Endothelial cell of coronary artery (primary cell): ENCODE results near the gene NTF4. TPM values are rescaled to one million over a fixed set of nuclear protein-coding genes. Genes with fewer than 3 reads are reported as not detected.

Experiments
- total RNA-seq: library from RNA; depleted of rRNA; stranded (reverse); fragments of >200 nt; gene quantifications from 2 replicates; pipeline ENCODE4 v1.2.3, GENCODE V29; 2014

The NTF4 gene, protein sequence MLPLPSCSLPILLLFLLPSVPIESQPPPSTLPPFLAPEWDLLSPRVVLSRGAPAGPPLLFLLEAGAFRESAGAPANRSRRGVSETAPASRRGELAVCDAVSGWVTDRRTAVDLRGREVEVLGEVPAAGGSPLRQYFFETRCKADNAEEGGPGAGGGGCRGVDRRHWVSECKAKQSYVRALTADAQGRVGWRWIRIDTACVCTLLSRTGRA
- not detected in 2 replicates for total RNA-seq

DNA sequence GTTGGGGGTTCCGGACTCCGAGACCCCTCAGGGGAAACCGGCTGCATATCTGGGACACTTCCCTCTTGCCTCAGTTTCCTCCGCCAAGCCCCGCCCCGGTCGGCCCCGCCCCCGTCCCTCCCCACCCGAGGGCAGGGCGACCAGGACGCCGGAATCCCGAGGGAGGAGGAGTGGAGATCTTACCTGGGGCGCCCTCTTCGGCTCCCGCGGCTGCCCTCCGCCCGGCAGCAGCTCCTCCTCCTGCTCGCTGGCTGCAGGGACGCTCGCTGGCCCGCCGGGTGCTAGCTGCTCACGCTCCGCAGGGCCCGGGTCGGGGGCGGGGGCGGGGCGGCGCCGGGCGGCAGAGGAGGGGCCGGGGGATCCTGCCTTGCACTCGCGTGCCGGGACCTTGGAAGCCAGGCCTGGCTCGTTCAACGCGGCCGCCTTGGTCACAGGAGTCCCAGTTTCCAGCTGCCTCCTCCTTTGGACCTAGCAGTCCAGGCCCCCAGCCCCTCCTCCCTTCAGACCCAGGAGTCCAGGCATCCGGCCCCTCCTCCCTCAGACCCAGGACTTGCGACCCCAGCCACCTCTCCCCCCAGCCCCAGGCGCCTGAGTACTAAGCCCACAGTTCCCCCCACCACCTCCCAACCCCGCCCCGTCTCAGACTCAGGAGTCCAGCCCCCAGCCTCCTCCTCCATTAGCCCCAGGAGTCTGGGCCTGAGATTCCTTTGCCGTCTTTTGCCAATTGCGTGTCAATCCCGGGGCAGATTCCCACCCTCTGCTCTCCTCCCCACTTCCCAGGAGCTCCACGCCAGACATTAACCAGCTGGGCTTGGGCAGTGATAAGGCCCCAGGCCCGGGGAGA lies at the start of gene NTF4:
TSS of gene NTF4 (minus strand) at position 51 of the 844 bp plus-strand sequence. CDS start 2,821 bp downstream, outside the sequence.

DNA sequence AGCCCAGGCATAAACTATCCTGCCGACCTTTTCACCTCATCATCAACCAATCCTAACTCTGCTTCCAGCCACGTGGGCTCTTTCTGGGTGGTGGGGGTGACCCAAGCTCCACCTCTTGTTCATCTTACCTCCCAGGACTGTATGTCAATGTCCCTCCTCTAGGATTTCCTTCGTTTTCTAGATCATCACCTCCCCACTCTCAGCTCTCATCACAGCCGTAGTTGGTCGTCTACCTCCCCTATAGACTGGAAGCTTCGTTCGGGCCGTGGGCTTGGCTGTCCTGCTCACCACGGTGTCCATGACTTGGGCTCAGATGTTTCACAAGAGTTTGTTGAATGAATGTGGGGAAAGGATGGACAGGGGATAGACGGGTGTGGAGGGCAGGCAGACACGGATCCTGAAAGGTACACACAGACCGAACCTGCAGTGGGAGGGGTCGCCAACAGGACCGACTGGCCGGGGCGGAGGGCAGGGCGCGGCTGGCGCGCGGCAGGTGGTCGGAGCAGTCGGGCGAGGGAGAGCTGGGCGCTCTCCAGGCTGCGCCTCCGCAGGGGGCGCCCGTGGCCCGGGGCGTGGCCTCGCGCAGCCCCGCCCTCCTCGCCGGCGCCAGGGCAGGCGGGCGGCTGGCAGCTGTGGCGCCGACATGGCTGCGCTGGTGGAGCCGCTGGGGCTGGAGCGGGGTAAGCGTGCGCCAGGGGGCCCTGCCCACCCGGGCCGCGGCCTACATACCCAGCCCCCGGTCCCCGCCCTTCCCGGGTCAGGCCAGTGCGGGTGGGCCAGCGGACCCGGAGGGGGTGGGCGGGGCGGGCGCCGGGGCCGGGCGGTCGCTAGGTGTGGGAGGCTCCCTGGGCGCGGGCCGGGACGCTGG lies 49.4 kb upstream of the NTF4 start, which contains the start of gene LIN7B:
TSS of gene LIN7B (plus strand) at position 609 of the 868 bp plus-strand sequence. CDS start at position 644, 35 bp downstream.

DNA sequence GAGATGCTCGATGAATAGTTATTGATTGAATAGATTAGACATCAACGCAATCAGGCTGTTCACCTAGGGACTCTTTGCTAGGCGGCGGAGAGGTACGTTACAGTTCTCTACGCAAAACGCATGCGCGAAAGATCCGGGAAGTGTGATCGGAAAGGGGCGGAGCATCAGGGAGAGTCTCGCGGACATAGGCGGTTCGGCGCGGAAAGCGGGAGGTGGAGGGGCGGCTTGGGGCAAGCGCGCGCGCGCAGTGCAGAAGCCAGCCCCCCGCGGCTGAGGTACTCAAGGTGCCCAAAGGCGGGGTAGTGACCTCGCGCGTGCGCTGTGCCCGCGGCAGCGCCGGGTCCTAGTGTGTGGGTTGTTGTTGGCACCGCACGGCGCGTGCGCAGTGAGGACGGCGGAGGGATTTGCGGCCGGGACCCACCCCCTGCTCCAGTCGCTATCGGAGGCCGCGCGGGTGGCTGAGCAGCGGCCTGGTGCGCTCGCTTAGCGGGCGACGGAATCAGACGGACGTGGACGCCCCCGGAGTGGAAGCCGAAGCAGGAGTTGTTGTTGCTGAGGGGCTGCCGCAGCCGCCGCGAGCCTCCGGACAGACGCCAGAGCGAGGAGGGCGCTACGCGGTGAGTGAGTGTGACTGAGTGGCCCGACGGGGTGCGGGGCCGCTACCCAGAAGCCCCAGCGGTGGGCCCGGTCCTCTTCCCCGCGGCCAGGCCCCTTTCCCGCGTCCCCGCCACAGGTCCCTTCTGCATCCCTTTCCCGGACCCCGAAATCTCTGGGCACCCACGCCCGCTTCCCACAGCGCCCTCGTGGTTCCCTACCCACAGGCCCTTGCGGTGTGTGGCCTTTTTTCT lies 20.6 kb upstream of the NTF4 start, which contains the start of gene SNRNP70:
TSS of gene SNRNP70 (plus strand) at position 432 of the 848 bp plus-strand sequence. CDS start 964 bp downstream, outside the sequence.

DNA sequence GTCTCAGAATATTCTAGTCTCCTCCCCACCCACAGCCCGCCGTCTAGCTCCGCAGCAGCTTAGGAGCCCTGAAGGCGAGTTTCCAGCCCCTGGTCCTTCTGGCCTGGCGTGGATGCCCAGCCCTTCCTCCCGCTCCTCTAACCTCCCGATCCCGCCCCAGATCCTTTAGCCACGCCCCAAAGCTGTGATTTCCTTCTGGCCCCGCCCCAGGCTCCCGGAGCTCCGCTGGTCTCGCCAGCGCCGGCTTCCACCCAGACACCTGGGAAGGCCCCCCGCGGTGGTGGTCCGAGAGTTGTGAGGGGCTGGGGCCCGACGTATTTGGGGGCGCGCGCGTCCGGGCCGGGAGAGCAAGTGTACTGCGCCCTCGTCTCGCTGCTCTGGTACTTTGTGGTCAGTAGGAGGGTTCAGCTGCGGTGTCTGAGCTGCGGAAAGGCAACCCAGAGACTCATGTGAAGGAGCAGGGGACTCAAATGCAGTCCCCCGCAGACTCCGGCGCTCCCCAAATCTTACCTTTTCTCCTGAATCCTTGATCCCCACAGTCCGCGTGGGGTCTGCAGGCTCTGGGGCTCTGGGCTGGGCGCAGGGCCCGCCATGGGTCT lies 6.9 kb downstream of the NTF4 start, which contains the start of gene CGB7:
TSS of gene CGB7 (minus strand) at position 114 of the 599 bp plus-strand sequence. CDS start 2,374 bp downstream, outside the sequence.

DNA sequence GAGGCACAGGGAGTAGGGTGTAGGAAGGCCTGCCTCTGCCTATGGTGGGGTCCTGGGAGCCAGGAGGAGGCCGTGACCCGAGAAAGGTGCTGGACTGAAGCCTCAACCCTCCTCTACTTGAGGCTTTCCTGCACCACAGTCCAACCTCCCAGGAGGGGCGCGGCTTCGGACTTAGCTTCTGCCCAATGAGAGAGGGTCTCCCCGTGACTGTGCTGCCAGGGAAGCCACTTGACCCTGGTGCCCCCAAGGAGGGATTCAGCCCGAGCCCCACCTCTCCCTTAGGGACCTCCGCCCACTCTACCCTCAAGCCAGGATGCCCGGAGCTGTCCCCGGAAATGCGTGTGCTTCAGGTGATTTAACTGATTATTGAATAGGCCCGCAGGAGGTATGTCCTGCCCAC lies 15.6 kb downstream of the NTF4 start, which contains the start of gene CGB8:
TSS of gene CGB8 (minus strand) at position 101 of the 400 bp plus-strand sequence. CDS start 372 bp downstream, outside the sequence.

DNA sequence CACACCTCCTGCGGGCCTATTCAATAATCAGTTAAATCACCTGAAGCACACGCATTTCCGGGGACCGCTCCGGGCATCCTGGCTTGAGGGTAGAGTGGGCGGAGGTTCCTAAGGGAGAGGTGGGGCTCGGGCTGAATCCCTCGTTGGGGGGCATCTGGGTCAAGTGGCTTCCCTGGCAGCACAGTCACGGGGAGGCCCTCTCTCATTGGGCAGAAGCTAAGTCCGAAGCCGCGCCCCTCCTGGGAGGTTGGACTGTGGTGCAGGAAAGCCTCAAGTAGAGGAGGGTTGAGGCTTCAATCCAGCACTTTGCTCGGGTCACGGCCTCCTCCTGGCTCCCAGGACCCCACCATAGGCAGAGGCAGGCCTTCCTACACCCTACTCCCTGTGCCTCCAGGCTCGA lies 21.1 kb downstream of the NTF4 start, which contains the start of gene CGB5:
TSS of gene CGB5 (plus strand) at position 301 of the 400 bp plus-strand sequence. CDS start 362 bp downstream, outside the sequence.

DNA sequence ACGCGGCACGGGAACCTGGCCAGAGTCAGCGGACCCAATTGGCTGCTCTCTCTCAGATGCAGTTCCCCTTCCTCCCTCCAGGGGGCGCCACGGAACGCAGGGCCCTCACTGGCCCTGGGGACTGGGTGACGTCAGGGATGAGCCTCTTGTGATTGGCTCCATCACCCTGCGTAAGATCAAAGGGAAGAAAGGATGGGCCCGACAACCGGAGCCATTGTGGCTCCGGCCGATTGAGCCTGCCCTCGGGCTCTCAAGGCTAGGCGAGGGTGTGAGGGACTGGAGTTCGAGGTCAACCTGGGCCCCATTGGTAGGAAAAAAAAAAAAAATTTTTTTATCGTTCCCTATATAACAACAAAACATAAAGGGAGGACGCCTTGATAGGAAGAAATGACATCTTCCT lies 27.8 kb downstream of the NTF4 start, which contains the start of gene CGB1:
TSS of gene CGB1 (minus strand) at position 81 of the 400 bp plus-strand sequence. CDS start 184 bp downstream, outside the sequence.

DNA sequence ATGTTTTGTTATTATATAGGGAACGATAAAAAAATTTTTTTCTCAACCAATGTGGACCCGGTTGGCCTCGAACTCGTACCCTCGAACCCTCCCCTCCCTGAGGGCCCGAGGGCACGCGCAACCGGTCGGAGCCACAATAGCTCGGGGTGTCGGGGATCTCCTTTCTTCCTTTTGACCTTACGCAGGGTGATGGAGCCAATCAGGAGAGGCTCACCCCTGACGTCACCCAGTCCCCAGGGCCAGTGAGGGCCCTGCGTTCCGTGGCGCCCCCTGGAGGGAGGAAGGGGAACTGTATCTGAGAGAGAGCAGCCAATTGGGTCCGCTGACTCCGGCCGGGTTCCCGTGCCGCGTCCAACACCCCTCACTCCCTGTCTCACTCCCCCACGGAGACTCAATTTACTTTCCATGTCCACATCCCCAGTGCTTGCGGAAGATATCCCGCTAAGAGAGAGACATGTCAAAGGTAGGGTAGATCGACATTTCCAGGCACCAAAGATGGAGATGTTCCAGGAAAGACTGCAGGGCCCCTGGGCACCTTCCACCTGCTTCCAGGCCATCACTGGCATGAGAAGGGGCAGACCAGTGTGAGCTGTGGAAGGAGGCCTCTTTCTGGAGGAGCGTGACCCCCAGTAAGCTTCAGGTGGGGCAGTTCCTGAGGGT lies 32.8 kb downstream of the NTF4 start, which contains the start of gene CGB2:
TSS of gene CGB2 (plus strand) at position 249 of the 660 bp plus-strand sequence. CDS start at position 455, 206 bp downstream.

DNA sequence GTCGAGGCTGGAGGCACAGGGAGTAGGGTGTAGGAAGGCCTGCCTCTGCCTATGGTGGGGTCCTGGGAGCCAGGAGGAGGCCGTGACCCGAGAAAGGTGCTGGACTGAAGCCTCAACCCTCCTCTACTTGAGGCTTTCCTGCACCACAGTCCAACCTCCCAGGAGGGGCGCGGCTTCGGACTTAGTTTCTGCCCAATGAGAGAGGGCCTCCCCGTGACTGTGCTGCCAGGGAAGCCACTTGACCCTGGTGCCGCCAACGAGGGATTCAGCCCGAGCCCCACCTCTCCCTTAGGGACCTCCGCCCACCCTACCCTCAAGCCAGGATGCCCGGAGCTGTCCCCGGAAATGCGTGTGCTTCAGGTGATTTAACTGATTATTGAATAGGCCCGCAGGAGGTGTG lies 40.4 kb downstream of the NTF4 start, which contains the start of gene CGB3:
TSS of gene CGB3 (minus strand) at position 101 of the 400 bp plus-strand sequence. CDS start 362 bp downstream, outside the sequence.

DNA sequence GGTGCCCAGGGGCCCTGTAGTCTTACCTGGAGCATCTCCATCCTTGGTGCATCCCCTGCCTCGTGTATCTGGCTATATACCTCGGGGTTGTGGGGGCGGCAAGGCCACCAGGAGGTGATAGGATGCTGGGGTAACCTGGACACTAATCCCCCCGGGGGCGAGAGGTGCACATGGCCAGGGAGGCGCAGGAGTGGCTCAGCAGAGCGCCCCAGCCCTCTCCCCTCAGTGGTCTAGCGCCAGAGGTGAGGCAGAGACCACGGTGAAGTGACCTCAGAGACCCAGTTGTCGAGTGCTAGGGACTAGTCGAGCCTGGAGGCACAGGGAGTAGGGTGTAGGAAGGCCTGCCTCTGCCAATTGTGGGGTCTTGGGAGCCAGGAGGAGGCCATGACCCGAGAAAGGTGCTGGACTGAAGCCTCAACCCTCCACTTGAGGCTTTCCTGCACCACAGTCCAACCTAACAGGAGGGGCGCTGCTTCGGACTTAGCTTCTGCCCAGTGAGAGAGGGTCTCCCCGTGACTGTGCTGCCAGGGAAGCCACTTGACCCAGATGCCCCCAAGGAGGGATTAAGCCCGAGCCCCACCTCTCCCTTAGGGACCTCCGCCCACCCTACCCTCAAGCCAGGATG lies 47.5 kb downstream of the NTF4 start, which contains the start of gene LHB:
TSS of gene LHB (minus strand) at position 51 of the 625 bp plus-strand sequence. CDS start at position 41, 10 bp downstream.

Other genes with a start within 250 kb of the NTF4 start
- 4.6 and 4.9 TPM in 2 replicates for gene HSD17B14, start 228.3 kb downstream of the NTF4 start, total RNA-seq
- gene PLEKHA4, start 196.2 kb downstream of the NTF4 start, total RNA-seq, result 1.2 and 3.2 TPM in 2 replicates
- gene PPP1R15A, start 192.4 kb downstream of the NTF4 start, total RNA-seq, result 29.1 and 32.7 TPM in 2 replicates
- not detected in 2 replicates for gene TULP2, start 166.1 kb downstream of the NTF4 start, total RNA-seq
- 112 and 148 TPM in 2 replicates for gene NUCB1, start 164.5 kb downstream of the NTF4 start, total RNA-seq
- gene DHDH, start 131.1 kb downstream of the NTF4 start, total RNA-seq, result 0.18 TPM in 1 of 2 replicates, not detected in the other
- gene BAX, start 109.9 kb downstream of the NTF4 start, total RNA-seq, result 143 and 157 TPM in 2 replicates
- gene FTL, start 99.5 kb downstream of the NTF4 start, total RNA-seq, result 714 and 907 TPM in 2 replicates
- gene GYS1, start 71.5 kb downstream of the NTF4 start, total RNA-seq, result 27.3 and 31.8 TPM in 2 replicates
- gene RUVBL2, start 70.9 kb downstream of the NTF4 start, total RNA-seq, result 261 and 328 TPM in 2 replicates
- gene LHB, start 47.7 kb downstream of the NTF4 start, total RNA-seq, result 0.19 TPM in 1 of 2 replicates, not detected in the other
- gene CGB3, start 40.5 kb downstream of the NTF4 start, total RNA-seq, result not detected in 2 replicates
- gene CGB2, start 32.9 kb downstream of the NTF4 start, total RNA-seq, result 0.19 TPM in 1 of 2 replicates, not detected in the other
- not detected in 2 replicates for gene CGB1, start 27.9 kb downstream of the NTF4 start, total RNA-seq
- gene CGB5, start 21.0 kb downstream of the NTF4 start, total RNA-seq, result not detected in 2 replicates
- not detected in 2 replicates for gene CGB8, start 15.7 kb downstream of the NTF4 start, total RNA-seq
- 0.09 TPM in 2 replicates for gene CGB7, start 7.1 kb downstream of the NTF4 start, total RNA-seq
- gene KCNA7, start 7.9 kb upstream of the NTF4 start, total RNA-seq, result not detected in 2 replicates
- gene SNRNP70, start 20.6 kb upstream of the NTF4 start, total RNA-seq, result 181 and 227 TPM in 2 replicates
- gene LIN7B, start 49.6 kb upstream of the NTF4 start, total RNA-seq, result 2.1 and 4.7 TPM in 2 replicates
- 0.28 and 0.63 TPM in 2 replicates for gene C19orf73, start 54.3 kb upstream of the NTF4 start, total RNA-seq
- gene PPFIA3, start 54.7 kb upstream of the NTF4 start, total RNA-seq, result 3.2 and 4.2 TPM in 2 replicates
- gene HRC, start 90.6 kb upstream of the NTF4 start, total RNA-seq, result not detected in 2 replicates
- gene TRPM4, start 93.0 kb upstream of the NTF4 start, total RNA-seq, result 15.0 and 17.3 TPM in 2 replicates